Measurements from ENCODE around the gene RPS6KL1. TPM values are rescaled to one million over a fixed set of nuclear protein-coding genes. Genes with fewer than 3 reads are reported as not detected.

The RPS6KL1 gene
- total RNA-seq, 2 experiments from 2014 or later = 2.5 to 3.6 TPM

GRCh38 chr14:74912801-74913200, 10.3 kb downstream of the RPS6KL1 start:
- CTCF ChIA-PET = interaction anchor here (1.3 to 26.3 kb wide), 3 partner anchors 10 to 53 kb away, joined by 5 to 680 read pairs (median 6); partner anchors contain the start of gene RPS6KL1
- no peaks in the 10 kb centered on the region for H3K9me3 Mint-ChIP-seq (ENCODE audit: low read depth)
- no peak for ATAC-seq
- DNase-seq = no peak
- no peak overlapping the region for H3K27ac Mint-ChIP-seq
- H3K36me3 Mint-ChIP-seq = no peaks in the 10 kb centered on the region
- H3K4me1 Mint-ChIP-seq = no peaks in the 10 kb centered on the region
- no peak overlapping the region for H3K4me3 Mint-ChIP-seq
- no peaks in the 10 kb centered on the region for H3K27me3 Mint-ChIP-seq

DNA sequence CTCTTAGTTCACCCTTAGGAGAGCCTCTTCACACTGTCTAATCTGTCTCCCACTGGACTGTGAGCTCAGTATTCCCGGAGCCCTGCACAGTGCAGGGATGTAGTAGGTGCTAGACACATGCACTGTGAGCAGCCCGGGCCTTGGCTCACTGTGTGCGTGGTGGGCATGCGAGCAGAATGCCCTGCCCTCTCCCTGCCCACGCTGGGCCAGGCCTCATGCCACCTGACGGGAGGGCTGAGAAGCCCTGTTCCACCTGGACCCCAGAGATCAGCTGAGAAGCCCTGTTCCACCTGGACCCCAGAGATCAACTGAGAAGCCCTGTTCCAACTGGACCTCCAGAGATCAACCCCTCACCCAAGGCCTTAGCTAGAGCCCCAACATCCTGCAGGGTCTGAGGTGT, 10.9 kb downstream of the RPS6KL1 start:
- CTCF ChIA-PET = interaction anchor here (1.3 to 26.3 kb wide), 3 partner anchors 11 to 52 kb away, joined by 5 to 680 read pairs (median 6); partner anchors contain the start of gene RPS6KL1
- no peak for ATAC-seq
- Mint-ChIP-seq H3K36me3 (no peaks in the 10 kb centered on the region), H3K4me1 (no peaks in the 10 kb centered on the region), H3K4me3 (no peak overlapping the region), H3K27ac (no peak overlapping the region), H3K27me3 (no peaks in the 10 kb centered on the region), H3K9me3 (ENCODE audit: low read depth) (no peaks in the 10 kb centered on the region)
- DNase-seq = no peak

GRCh38 chr14:74911704-74912103, 11.4 kb downstream of the RPS6KL1 start:
- no peaks in the 10 kb centered on the region for H3K4me1 Mint-ChIP-seq
- H3K27me3 Mint-ChIP-seq = no peaks in the 10 kb centered on the region
- H3K4me3 Mint-ChIP-seq = no peak overlapping the region
- no peaks in the 10 kb centered on the region for H3K36me3 Mint-ChIP-seq
- H3K27ac Mint-ChIP-seq = no peak overlapping the region
- ATAC-seq (no peak), DNase-seq (no peak)
- no peaks in the 10 kb centered on the region for H3K9me3 Mint-ChIP-seq (ENCODE audit: low read depth)
- CTCF ChIA-PET = interaction anchor here (1.3 to 26.3 kb wide), 3 partner anchors 11 to 52 kb away, joined by 5 to 680 read pairs (median 6); partner anchors contain the start of gene RPS6KL1

GRCh38 chr14:74911221-74911620, 11.8 kb downstream of the RPS6KL1 start:
- ATAC-seq (no peak), DNase-seq (no peak)
- CTCF ChIA-PET = interaction anchor here (0.7 to 26.3 kb wide), 3 partner anchors 10 to 286 kb away, joined by 3 to 680 read pairs (median 6); no protein-coding TSS in a partner anchor
- no peaks in the 10 kb centered on the region for H3K9me3 Mint-ChIP-seq (ENCODE audit: low read depth)
- no peaks in the 10 kb centered on the region for H3K36me3 Mint-ChIP-seq
- no peak overlapping the region for H3K27ac Mint-ChIP-seq
- H3K4me3 Mint-ChIP-seq = no peak overlapping the region
- H3K4me1 Mint-ChIP-seq = no peaks in the 10 kb centered on the region
- H3K27me3 Mint-ChIP-seq = no peaks in the 10 kb centered on the region

- Mint-ChIP-seq H3K4me3 (no peak overlapping the region), H3K9me3 (ENCODE audit: low read depth) (no peaks in the 10 kb centered on the region), H3K36me3 (no peaks in the 10 kb centered on the region), H3K4me1 (no peaks in the 10 kb centered on the region), H3K27ac (no peak overlapping the region), H3K27me3 (no peaks in the 10 kb centered on the region)
- CTCF ChIA-PET = interaction anchor here (0.7 to 26.3 kb wide), 3 partner anchors 10 to 286 kb away, joined by 3 to 680 read pairs (median 6); no protein-coding TSS in a partner anchor
- no peak for ATAC-seq
- no peak for DNase-seq
Measured at GRCh38 chr14:74910556-74910955, 12.5 kb downstream of the RPS6KL1 start.

DNA sequence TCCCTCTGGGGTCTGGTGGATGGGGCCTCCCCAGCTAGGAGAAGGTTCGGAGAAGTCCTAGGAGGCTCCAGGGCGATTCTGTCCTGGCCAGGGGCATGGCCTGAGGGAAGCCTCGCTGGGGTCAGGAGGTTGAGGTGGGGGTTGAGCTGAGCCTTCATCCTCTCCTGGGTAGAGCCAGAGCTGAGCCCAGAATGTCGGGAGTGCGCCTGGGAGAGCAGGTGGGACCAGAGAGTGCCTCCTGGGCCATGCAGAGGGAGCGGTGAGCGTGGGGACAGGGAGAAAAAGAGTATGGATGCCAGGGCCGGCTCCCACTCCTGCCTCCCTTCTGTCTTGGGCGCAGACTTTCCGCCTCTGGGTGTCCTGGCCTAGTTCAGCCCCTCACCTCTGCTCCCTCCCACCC, 13.1 kb downstream of the RPS6KL1 start:
- Mint-ChIP-seq H3K27ac (no peak overlapping the region), H3K4me1 (no peaks in the 10 kb centered on the region), H3K36me3 (no peaks in the 10 kb centered on the region), H3K4me3 (no peak overlapping the region), H3K9me3 (ENCODE audit: low read depth) (no peaks in the 10 kb centered on the region), H3K27me3 (no peaks in the 10 kb centered on the region)
- CTCF ChIA-PET = interaction anchor here (26.3 kb wide), 1 partner anchor 50 kb away, joined by 680 read pairs; no protein-coding TSS in a partner anchor
- no peak for ATAC-seq
- DNase-seq = no peak

DNA sequence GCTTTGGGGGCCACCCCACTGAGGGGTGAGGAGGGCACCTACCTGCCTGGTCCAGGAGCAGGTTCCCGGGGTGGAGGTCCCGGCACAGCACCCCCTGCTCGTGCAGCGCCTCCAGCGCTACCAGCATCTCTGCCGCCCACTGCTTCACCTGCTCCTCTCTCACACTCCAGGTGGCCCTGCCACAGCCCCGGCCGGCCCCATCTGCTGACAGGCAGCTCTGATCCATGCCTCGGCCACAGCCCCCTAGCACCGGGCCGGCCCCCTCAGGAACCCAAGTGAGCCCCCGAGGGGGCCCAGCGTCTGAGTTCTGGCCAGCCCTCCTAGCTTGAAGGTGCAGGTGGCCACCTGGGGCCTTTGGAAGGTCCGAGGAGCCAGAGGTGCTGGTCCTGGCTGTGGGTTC, 13.6 kb downstream of the RPS6KL1 start:
- Mint-ChIP-seq H3K36me3 (no peaks in the 10 kb centered on the region), H3K27ac (no peak overlapping the region), H3K4me1 (no peaks in the 10 kb centered on the region), H3K27me3 (no peaks in the 10 kb centered on the region), H3K9me3 (ENCODE audit: low read depth) (no peaks in the 10 kb centered on the region), H3K4me3 (no peak overlapping the region)
- CTCF ChIA-PET = interaction anchor here (26.3 kb wide), 1 partner anchor 49 kb away, joined by 680 read pairs; no protein-coding TSS in a partner anchor
- DNase-seq = no peak
- ATAC-seq = no peak

DNA sequence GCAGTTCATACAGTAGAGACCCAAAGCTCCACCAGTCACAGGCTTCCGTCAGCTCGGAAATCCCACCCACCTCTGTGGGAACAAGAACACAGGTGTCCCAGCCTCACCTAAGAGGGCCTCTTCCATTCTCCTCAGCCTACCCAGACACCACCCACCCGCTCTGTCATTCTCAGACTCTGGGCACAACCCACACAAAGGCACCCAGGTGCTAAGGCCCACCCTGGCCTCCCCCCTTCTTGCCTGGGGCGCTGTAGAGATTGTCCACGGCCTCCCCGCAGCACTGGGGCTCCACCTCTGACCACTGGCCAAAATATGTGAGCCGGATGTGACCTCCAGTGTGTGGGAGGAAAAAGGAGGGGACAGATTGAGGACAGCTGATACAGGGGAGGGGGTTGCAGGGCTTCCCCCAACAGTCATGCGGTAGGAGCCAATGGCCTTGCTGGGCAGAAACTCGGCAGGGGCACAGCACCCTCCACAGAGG, 14.2 kb downstream of the RPS6KL1 start:
- ATAC-seq (no peak), DNase-seq (no peak)
- Mint-ChIP-seq H3K4me1 (no peaks in the 10 kb centered on the region), H3K27me3 (no peaks in the 10 kb centered on the region), H3K36me3 (no peaks in the 10 kb centered on the region), H3K9me3 (ENCODE audit: low read depth) (no peaks in the 10 kb centered on the region), H3K4me3 (no peak overlapping the region), H3K27ac (no peak overlapping the region)
- CTCF ChIA-PET = interaction anchor here (0.7 to 26.3 kb wide), 2 partner anchors 49 to 179 kb away, joined by 3 to 680 read pairs; no protein-coding TSS in a partner anchor

DNA sequence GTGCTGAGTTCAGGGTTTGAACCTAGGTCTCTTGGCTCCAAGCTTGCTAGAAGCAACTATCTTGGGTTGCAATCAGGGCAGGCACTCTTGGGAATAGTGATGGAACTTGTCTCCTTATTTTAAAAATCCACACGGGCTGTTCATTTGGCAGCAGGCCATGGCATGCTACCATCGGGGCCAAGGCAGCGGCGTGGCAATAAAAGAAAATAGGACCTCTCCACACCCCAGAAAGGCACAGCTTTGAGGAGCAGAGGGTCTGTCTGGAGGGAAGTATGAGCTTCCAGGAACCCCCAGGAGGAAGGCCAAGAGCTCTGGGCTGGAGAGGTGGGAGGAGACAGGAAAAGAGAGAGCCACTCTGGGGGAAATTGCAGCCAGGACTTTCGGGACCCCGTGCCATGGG, 15.3 kb downstream of the RPS6KL1 start:
- Mint-ChIP-seq H3K36me3 (peaks cover 6% of the 10 kb centered on the region), H3K27me3 (no peaks in the 10 kb centered on the region), H3K4me1 (no peaks in the 10 kb centered on the region), H3K27ac (no peak overlapping the region), H3K4me3 (no peak overlapping the region), H3K9me3 (ENCODE audit: low read depth) (no peaks in the 10 kb centered on the region)
- no peak for ATAC-seq
- no peak for DNase-seq
- CTCF ChIA-PET = interaction anchor here (3.8 to 26.3 kb wide), 2 partner anchors 48 to 298 kb away, joined by 32 to 680 read pairs; no protein-coding TSS in a partner anchor

- no peak overlapping the region for H3K27ac Mint-ChIP-seq
- H3K36me3 Mint-ChIP-seq = peaks cover 13% of the 10 kb centered on the region
- no peak overlapping the region for H3K4me3 Mint-ChIP-seq
- no peak for ATAC-seq
- H3K27me3 Mint-ChIP-seq = no peaks in the 10 kb centered on the region
- DNase-seq = no peak
- H3K9me3 Mint-ChIP-seq (ENCODE audit: low read depth) = no peaks in the 10 kb centered on the region
- no peaks in the 10 kb centered on the region for H3K4me1 Mint-ChIP-seq
- CTCF ChIA-PET = interaction anchor here (0.6 to 26.3 kb wide), 11 partner anchors 9 to 396 kb away, joined by 3 to 680 read pairs (median 23); partner anchors contain the start of genes DLST and PROX2
Measured at GRCh38 chr14:74906925-74907521, 16.0 kb downstream of the RPS6KL1 start.

DNA sequence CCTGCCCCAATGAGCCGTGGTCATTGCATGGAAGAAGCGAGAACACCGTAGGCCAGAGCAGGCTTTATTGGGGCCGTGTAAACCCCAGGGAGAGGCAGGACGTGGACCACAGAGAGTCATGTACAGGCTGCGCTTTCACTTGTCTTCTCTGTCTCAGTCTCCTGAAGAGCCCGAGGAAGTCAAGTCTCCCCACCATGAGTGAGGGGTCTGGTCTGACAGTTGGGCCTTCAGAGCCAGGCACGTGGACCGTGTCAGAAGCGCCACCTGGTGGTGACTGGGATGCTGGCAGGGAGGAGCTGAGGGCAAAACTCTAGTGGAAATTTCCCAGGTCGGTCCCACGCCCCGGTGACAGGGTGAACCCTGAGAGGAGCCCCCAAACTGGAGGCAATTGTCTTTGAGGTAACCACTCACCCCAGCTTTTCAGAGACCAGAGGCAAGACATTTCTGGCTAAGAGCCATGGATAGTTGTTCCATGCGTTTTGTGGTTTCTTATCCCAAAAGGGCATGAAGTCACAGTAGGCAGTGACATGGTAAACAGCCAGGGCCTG, 17.4 kb downstream of the RPS6KL1 start:
- no peak overlapping the region for H3K4me3 Mint-ChIP-seq
- H3K9me3 Mint-ChIP-seq (ENCODE audit: low read depth) = no peaks in the 10 kb centered on the region
- no peaks in the 10 kb centered on the region for H3K4me1 Mint-ChIP-seq
- ATAC-seq (peak; percentile 80), DNase-seq (peak; percentile 80)
- H3K27me3 Mint-ChIP-seq = no peaks in the 10 kb centered on the region
- CTCF ChIA-PET = interaction anchor here (0.5 to 26.3 kb wide), 37 partner anchors 9 to 398 kb away, joined by 3 to 680 read pairs (median 5); partner anchors contain the start of genes ACYP1, DLST, LTBP2 and PGF
- H3K36me3 Mint-ChIP-seq = peaks cover 21% of the 10 kb centered on the region
- H3K27ac Mint-ChIP-seq = peak overlapping the region; percentile 56

DNA sequence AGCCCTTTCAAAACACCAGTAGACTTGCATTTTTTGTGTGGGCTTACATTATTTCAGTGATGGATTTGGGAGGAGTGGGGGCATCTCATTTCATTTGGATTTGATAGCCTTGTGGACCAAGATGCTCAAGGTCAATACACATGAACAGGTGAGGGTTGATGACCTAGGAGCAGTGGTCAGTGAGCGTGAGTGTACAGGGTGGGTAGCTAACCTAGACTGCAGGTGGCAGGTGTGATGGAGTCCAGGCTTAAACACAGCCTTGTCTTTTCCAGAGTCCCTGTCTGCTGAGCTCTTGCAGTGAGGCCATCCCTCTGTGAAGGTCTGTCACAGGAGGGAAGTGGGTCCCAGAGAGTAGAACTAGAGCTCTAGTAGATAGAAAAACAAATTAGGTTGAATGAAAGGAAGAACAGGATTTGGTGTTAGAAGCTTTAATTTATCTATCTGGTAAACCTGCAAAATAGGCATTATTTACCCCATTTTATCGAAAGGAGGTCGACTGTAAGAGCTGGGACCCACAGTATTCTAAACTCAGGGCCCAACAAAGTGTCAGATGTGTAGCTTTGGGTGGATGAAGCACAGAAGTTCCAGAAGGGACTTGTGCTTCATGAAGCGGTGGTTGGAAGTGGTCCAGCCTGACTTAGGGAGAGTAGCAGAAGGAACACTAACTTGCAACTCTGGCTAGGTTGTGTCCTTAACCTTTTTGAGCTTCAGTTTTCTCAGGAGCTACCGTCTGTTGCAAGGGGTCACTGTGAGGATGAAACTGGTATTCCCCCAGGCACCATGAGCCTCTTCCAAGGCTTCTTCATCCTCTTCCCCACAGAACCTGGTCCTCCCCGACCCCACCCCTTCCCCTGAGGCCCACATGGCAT, 18.2 kb downstream of the RPS6KL1 start:
- peaks cover 27% of the 10 kb centered on the region for H3K36me3 Mint-ChIP-seq
- no peak for ATAC-seq
- H3K4me3 Mint-ChIP-seq = no peak overlapping the region
- H3K9me3 Mint-ChIP-seq (ENCODE audit: low read depth) = no peaks in the 10 kb centered on the region
- no peaks in the 10 kb centered on the region for H3K4me1 Mint-ChIP-seq
- CTCF ChIA-PET = interaction anchor here (0.8 to 26.3 kb wide), 24 partner anchors 8 to 295 kb away, joined by 3 to 680 read pairs (median 5); partner anchors contain the start of genes DLST, LTBP2, PROX2 and RPS6KL1
- DNase-seq = no peak
- peak overlapping the region; percentile 20 for H3K27ac Mint-ChIP-seq
- no peaks in the 10 kb centered on the region for H3K27me3 Mint-ChIP-seq
